ENCODE measurements around the gene SLC7A5.

SLC7A5 gene

DNA sequence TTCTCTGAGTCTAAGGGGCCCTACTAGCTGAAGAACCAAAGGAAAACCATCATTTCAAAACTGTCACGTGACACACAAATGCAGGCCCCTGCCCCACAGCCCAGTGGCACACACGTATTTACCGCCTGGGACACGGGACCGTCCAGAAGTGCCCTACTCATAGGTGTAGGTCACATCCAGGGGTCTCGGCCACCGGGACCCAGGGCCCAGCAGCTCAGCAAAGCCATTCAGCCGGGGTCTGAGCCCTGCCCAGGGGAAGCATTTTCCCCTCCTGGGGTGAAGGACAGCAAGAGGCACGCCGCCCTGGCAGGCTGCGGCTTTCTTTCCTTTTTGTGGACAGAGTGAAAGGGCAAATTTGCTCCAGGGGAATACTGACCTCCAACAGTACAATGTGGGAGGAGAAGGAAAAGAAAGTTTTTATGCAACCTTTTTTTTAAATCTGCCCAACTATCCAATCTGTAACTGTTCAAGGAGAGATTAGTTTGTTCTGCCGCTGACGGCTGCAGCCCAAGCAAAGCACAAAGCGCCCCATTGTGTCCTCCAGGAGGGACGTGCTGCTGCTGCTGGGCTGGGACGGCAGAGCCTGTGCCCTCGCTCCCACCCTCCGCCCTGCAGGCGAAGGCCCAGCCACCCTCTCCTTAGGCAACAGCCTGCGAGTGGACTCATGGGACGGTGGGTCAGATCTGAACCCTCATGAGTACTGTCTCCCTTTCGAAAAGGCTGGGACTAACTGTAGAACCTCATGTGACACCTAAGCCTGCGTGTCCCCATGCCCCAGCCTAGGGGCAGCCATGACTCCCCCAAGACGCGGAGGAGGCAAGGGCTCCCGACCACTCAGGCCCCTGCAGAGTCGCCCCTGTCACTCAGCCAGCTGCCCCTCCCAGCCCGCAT is 21.3 kb downstream of the SLC7A5 start:
- TF ChIP-seq, protein P1, sequence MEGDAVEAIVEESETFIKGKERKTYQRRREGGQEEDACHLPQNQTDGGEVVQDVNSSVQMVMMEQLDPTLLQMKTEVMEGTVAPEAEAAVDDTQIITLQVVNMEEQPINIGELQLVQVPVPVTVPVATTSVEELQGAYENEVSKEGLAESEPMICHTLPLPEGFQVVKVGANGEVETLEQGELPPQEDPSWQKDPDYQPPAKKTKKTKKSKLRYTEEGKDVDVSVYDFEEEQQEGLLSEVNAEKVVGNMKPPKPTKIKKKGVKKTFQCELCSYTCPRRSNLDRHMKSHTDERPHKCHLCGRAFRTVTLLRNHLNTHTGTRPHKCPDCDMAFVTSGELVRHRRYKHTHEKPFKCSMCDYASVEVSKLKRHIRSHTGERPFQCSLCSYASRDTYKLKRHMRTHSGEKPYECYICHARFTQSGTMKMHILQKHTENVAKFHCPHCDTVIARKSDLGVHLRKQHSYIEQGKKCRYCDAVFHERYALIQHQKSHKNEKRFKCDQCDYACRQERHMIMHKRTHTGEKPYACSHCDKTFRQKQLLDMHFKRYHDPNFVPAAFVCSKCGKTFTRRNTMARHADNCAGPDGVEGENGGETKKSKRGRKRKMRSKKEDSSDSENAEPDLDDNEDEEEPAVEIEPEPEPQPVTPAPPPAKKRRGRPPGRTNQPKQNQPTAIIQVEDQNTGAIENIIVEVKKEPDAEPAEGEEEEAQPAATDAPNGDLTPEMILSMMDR (conservative IDR thresholded peaks at IDR 0.05; ENCODE audit: low read length): no peak
- no peak for DNase-seq (ENCODE audit: low read depth)
- H3K4me3 ChIP-seq (ENCODE audit: low read length): no peak overlapping the region

DNA sequence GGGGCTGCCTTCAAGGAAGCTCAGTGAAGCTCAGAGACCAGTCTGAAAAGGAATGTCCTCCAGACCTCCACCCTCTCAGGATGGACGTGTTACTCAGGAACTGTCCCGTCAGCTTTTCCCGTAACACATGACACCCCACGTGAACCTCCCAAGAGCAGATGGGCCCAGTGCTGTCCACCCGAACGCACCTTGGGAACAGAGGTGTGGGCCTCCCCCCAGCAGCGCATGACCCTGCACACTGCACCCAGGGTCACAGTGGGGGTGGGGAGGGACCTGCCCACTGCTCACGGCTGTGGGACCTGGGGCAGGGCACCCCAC is 21.9 kb downstream of the SLC7A5 start:
- TF ChIP-seq, protein P1 (conservative IDR thresholded peaks at IDR 0.05; ENCODE audit: low read length): no peak
- no peak overlapping the region for H3K4me3 ChIP-seq (ENCODE audit: low read length)
- no peak for DNase-seq (ENCODE audit: low read depth)

DNA sequence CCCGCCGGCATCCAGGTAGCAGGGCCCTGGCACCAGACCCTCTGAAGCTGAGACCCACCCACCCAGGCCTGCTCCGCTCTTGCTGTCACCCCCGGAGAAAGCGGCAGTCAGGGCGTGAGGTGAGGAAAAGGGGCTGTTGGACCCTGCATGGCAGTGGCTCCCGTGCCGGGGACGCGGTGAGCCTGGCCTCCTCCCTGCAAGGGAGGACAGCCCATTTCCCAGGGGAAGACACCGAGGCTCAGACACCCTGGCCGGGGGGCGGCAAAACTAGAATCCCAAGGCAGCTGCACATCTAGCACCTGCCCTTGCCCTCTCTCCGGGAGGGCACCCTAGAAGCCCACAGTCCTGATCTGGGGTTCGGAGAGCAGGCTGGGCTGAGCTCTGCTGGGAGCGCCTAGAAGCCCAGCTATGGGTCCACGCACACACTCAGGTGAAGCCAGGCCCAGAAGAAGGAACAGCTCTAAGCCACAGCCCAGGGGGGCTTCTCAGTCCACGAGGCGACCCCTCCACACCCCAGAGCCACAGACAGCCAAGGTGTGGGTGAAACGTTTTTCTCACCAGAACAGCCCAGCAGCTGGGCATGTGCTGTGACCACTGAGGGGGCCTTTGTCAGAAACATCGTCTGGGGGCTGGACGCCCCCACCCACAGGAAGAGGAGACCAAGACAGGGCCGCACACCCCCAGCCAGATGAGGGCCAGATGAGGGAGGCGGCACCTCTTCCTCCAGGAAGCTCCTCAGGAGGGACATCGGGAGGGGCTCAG is 22.4 kb downstream of the SLC7A5 start:
- no peak overlapping the region for H3K4me3 ChIP-seq (ENCODE audit: low read length)
- TF ChIP-seq, protein P1 (conservative IDR thresholded peaks at IDR 0.05; ENCODE audit: low read length): no peak
- no peak for DNase-seq (ENCODE audit: low read depth)

DNA sequence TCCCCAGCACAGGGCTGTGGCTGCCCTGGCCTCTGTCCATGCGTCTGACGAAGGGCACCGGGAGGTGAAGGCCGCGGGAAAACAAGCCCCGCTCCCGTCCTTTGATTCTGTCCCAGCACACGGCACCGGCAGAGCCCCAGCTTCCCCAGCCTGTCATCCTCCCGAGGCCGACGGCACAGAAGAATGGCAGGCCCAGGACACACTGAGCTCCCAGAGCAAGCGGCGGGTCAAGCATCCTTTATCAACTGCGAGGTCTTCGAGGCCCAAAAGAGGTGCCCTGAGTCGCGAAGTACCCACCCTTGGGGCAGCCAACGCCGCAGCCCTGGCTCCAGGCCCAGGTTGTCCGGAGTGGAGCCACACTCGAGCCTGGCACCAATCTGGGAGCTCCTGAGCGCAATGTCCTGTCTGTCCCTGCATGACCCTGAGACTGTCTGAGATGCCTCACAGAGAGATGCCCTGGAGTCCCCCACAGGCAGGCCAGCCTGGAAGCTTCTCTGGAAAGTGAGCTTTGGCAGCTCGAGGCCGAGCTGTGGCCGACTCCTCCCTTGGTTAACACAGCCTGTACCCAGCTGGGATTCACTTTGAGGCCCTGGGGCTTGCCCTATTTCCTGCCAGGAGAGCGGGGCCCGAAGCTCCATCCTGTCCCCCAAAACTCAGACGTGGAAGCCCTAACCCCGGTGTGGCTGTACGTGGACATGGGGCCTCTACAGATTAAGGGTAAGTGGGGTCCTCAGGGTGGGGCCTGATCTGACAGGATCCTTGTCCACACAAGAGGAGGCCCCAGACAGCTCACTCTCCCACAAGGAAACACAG is 23.3 kb downstream of the SLC7A5 start:
- no peak overlapping the region for H3K4me3 ChIP-seq (ENCODE audit: low read length)
- DNase-seq (ENCODE audit: low read depth): no peak
- TF ChIP-seq, protein P1 (conservative IDR thresholded peaks at IDR 0.05; ENCODE audit: low read length): no peak

DNA sequence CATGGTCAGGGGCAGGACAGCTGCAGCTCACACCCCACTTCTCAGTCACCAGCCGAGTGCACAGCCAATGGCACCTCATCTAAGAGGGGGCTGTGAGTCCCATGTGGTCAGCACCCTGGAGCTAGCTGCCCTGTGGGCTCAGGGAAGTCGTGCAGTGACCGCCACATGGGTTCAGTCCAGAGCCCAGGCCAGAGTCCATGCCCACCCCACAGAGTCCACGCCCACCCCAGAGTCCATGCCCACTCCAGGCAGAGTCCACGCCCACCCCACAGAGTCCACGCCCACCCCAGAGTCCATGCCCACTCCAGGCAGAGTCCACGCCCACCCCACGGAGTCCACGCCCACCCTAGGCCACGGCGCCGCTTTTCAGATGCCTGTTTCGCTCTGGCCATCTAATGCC is 24.1 kb downstream of the SLC7A5 start:
- no peak overlapping the region for H3K4me3 ChIP-seq (ENCODE audit: low read length)
- TF ChIP-seq, protein P1 (conservative IDR thresholded peaks at IDR 0.05; ENCODE audit: low read length): no peak
- no peak for DNase-seq (ENCODE audit: low read depth)

DNA sequence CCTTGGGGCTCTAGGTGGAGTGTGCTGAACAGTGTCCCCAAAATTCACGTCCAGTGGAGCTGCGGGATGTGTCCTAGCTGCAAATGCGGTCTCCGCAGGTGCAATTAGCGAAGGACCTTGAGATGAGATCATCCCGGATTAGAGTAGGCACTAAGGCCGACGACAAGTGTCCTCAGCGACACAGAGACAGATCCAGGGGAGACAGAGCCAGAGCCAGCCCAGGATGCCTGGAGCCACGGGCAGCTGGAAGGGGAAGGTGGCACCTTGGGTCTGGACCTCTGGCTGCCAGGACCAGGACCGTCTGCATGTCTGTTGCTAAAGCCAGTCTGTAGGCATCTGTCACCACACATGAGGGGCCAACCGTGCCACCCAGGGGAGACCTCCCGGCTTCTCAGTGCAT is 24.5 kb downstream of the SLC7A5 start:
- H3K4me3 ChIP-seq (ENCODE audit: low read length): no peak overlapping the region
- DNase-seq (ENCODE audit: low read depth): no peak
- TF ChIP-seq, protein P1 (conservative IDR thresholded peaks at IDR 0.05; ENCODE audit: low read length): no peak
